ENCODE data around the gene RIMBP2.

RIMBP2 gene

GRCh38 chr12:130719263-130719859 is 3.3 kb upstream of the RIMBP2 start:
- Histone ChIP-seq H3K27ac (replicated peaks; ENCODE audit: low read length) (no peak overlapping the region), H4K8ac (ENCODE audit: low read depth, low read length) (no peak overlapping the region), H2AFZ (ENCODE audit: low read length) (no peak overlapping the region), H3K79me1 (ENCODE audit: low read depth, low read length) (no peaks in the 10 kb centered on the region), H3K9ac (ENCODE audit: low read depth, low read length, poor library complexity) (no peak overlapping the region), H2BK5ac (ENCODE audit: low read length) (no peak overlapping the region), H2BK15ac (ENCODE audit: low read length) (no peak overlapping the region), H3K14ac (ENCODE audit: low read length) (no peak overlapping the region), H4K91ac (ENCODE audit: low read depth, low read length, poor library complexity) (no peak overlapping the region), H2BK120ac (ENCODE audit: low read depth, low read length) (no peak overlapping the region), H3K4me3 (ENCODE audit: low read length in 2 of 2) (no peak overlapping the region), H3K4me1 (ENCODE audit: control insufficient read depth in 2 of 2, insufficient read depth in 1 of 2, low read depth in 1 of 2, low read length in 2 of 2) (peaks cover 6 to 8% of the 10 kb centered on the region in 2 donors), H3K27me3 (ENCODE audit: control insufficient read depth in 3 of 3, insufficient read depth in 3 of 3, low read depth in 1 of 3, low read length in 3 of 3) (peaks cover 0 to 29% (median 11%) of the 10 kb centered on the region in 3 experiments), H3K23ac (ENCODE audit: low read depth, low read length, poor library complexity) (no peak overlapping the region), H3K36me3 (replicated peaks in 1 of 2; ENCODE audit: control insufficient read depth in 2 of 2, insufficient read depth in 2 of 2, low read length in 2 of 2) (no peaks in the 10 kb centered on the region), H3K4me2 (ENCODE audit: insufficient read depth, low read length, poor library complexity, severe bottlenecking) (no peak overlapping the region), H3K9me3 (replicated peaks in 1 of 2; ENCODE audit: control insufficient read depth in 2 of 2, insufficient read depth in 1 of 2, low read depth in 1 of 2, low read length in 2 of 2) (peaks cover 0 to 5% of the 10 kb centered on the region in 2 donors), H3K4ac (ENCODE audit: low read length) (no peak overlapping the region), H2BK12ac (ENCODE audit: low read length) (no peak overlapping the region), H2AK5ac (ENCODE audit: low read depth, low read length) (no peak overlapping the region), H3K18ac (ENCODE audit: low read length) (no peak overlapping the region)
- no CpG with 5 or more reads among the region's 8 CpGs for WGBS, 2 donors (ENCODE audit: extremely low coverage in 2 of 2, insufficient read length in 2 of 2, insufficient replicate concordance in 1 of 2)
- no peak for DNase-seq (ENCODE audit: low spot score)

GRCh38 chr12:130717752-130718151 is 1.7 kb upstream of the RIMBP2 start:
- Histone ChIP-seq H3K79me1 (ENCODE audit: low read depth, low read length) (peaks cover 1% of the 10 kb centered on the region), H3K27me3 (ENCODE audit: control insufficient read depth in 3 of 3, insufficient read depth in 3 of 3, low read depth in 1 of 3, low read length in 3 of 3) (peaks cover 0 to 45% (median 23%) of the 10 kb centered on the region in 3 experiments)

GRCh38 chr12:130716969-130717366 is 869 bp upstream of the RIMBP2 start:
- Histone ChIP-seq H2BK5ac (ENCODE audit: low read length) (peak overlapping the region; percentile 26), H2AK5ac (ENCODE audit: low read depth, low read length) (no peak overlapping the region), H3K18ac (ENCODE audit: low read length) (peak overlapping the region; percentile 55), H3K27me3 (ENCODE audit: control insufficient read depth in 3 of 3, insufficient read depth in 3 of 3, low read depth in 1 of 3, low read length in 3 of 3) (peaks cover 0 to 52% (median 23%) of the 10 kb centered on the region in 3 experiments), H3K4me3 (ENCODE audit: low read length in 2 of 2) (no peak overlapping the region), H2BK15ac (ENCODE audit: low read length) (peak overlapping the region; percentile 12), H3K4me1 (ENCODE audit: control insufficient read depth in 2 of 2, insufficient read depth in 1 of 2, low read depth in 1 of 2, low read length in 2 of 2) (peaks cover 6 to 19% of the 10 kb centered on the region in 2 donors), H3K9me3 (replicated peaks in 1 of 2; ENCODE audit: control insufficient read depth in 2 of 2, insufficient read depth in 1 of 2, low read depth in 1 of 2, low read length in 2 of 2) (peaks cover 0 to 5% of the 10 kb centered on the region in 2 donors), H3K9ac (ENCODE audit: low read depth, low read length, poor library complexity) (no peak overlapping the region), H3K27ac (replicated peaks; ENCODE audit: low read length) (peak overlapping the region; percentile 43), H3K36me3 (replicated peaks in 1 of 2; ENCODE audit: control insufficient read depth in 2 of 2, insufficient read depth in 2 of 2, low read length in 2 of 2) (no peaks in the 10 kb centered on the region), H3K4ac (ENCODE audit: low read length) (no peak overlapping the region), H2BK12ac (ENCODE audit: low read length) (no peak overlapping the region), H3K14ac (ENCODE audit: low read length) (no peak overlapping the region), H2AFZ (ENCODE audit: low read length) (peak overlapping the region; percentile 82), H4K91ac (ENCODE audit: low read depth, low read length, poor library complexity) (no peak overlapping the region), H3K79me1 (ENCODE audit: low read depth, low read length) (peaks cover 1% of the 10 kb centered on the region), H3K4me2 (ENCODE audit: insufficient read depth, low read length, poor library complexity, severe bottlenecking) (peak overlapping the region; percentile 100), H2BK120ac (ENCODE audit: low read depth, low read length) (no peak overlapping the region), H3K23ac (ENCODE audit: low read depth, low read length, poor library complexity) (no peak overlapping the region), H4K8ac (ENCODE audit: low read depth, low read length) (no peak overlapping the region)
- no CpG with 5 or more reads among the region's 11 CpGs for WGBS, 2 donors (ENCODE audit: extremely low coverage in 2 of 2, insufficient read length in 2 of 2, insufficient replicate concordance in 1 of 2)
- DNase-seq (ENCODE audit: low spot score): no peak

More at GRCh38 chr12:130717752-130718151, 1.7 kb upstream of the RIMBP2 start:
- Histone ChIP-seq H2BK15ac (ENCODE audit: low read length) (no peak overlapping the region), H4K8ac (ENCODE audit: low read depth, low read length) (no peak overlapping the region), H2BK120ac (ENCODE audit: low read depth, low read length) (no peak overlapping the region), H3K27ac (replicated peaks; ENCODE audit: low read length) (no peak overlapping the region), H2AK5ac (ENCODE audit: low read depth, low read length) (no peak overlapping the region), H3K4me3 (ENCODE audit: low read length in 2 of 2) (no peak overlapping the region), H3K23ac (ENCODE audit: low read depth, low read length, poor library complexity) (no peak overlapping the region), H2BK5ac (ENCODE audit: low read length) (no peak overlapping the region), H3K4me1 (ENCODE audit: control insufficient read depth in 2 of 2, insufficient read depth in 1 of 2, low read depth in 1 of 2, low read length in 2 of 2) (peaks cover 6 to 19% of the 10 kb centered on the region in 2 donors), H3K14ac (ENCODE audit: low read length) (no peak overlapping the region), H3K9ac (ENCODE audit: low read depth, low read length, poor library complexity) (no peak overlapping the region), H3K9me3 (replicated peaks in 1 of 2; ENCODE audit: control insufficient read depth in 2 of 2, insufficient read depth in 1 of 2, low read depth in 1 of 2, low read length in 2 of 2) (peaks cover 0 to 5% of the 10 kb centered on the region in 2 donors), H2BK12ac (ENCODE audit: low read length) (no peak overlapping the region), H4K91ac (ENCODE audit: low read depth, low read length, poor library complexity) (no peak overlapping the region), H3K4me2 (ENCODE audit: insufficient read depth, low read length, poor library complexity, severe bottlenecking) (no peak overlapping the region), H3K18ac (ENCODE audit: low read length) (no peak overlapping the region), H3K4ac (ENCODE audit: low read length) (no peak overlapping the region), H2AFZ (ENCODE audit: low read length) (no peak overlapping the region), H3K36me3 (replicated peaks in 1 of 2; ENCODE audit: control insufficient read depth in 2 of 2, insufficient read depth in 2 of 2, low read length in 2 of 2) (no peaks in the 10 kb centered on the region)
- no peak for DNase-seq (ENCODE audit: low spot score)
- WGBS, 2 donors (ENCODE audit: extremely low coverage in 2 of 2, insufficient read length in 2 of 2, insufficient replicate concordance in 1 of 2): no CpG with 5 or more reads among the region's 5 CpGs

- H2AK5ac ChIP-seq (ENCODE audit: low read depth, low read length): peak overlapping the region; percentile 49
- no peak for DNase-seq (ENCODE audit: low spot score)
- H2BK5ac ChIP-seq (ENCODE audit: low read length): no peak overlapping the region
- H2BK12ac ChIP-seq (ENCODE audit: low read length): peak overlapping the region; percentile 79
- H3K36me3 ChIP-seq (replicated peaks in 1 of 2; ENCODE audit: control insufficient read depth in 2 of 2, insufficient read depth in 2 of 2, low read length in 2 of 2): no peaks in the 10 kb centered on the region
- H3K18ac ChIP-seq (ENCODE audit: low read length): peak overlapping the region; percentile 96
- H3K27ac ChIP-seq (replicated peaks; ENCODE audit: low read length): no peak overlapping the region
- H3K14ac ChIP-seq (ENCODE audit: low read length): no peak overlapping the region
- peaks cover 0 to 60% (median 23%) of the 10 kb centered on the region in 3 experiments for H3K27me3 ChIP-seq (ENCODE audit: control insufficient read depth in 3 of 3, insufficient read depth in 3 of 3, low read depth in 1 of 3, low read length in 3 of 3)
- H2AFZ ChIP-seq (ENCODE audit: low read length): peak overlapping the region; percentile 82
- H4K91ac ChIP-seq (ENCODE audit: low read depth, low read length, poor library complexity): no peak overlapping the region
- H2BK15ac ChIP-seq (ENCODE audit: low read length): peak overlapping the region; percentile 83
- H4K8ac ChIP-seq (ENCODE audit: low read depth, low read length): no peak overlapping the region
- H3K4me1 ChIP-seq (ENCODE audit: control insufficient read depth in 2 of 2, insufficient read depth in 1 of 2, low read depth in 1 of 2, low read length in 2 of 2): peaks cover 6 to 22% of the 10 kb centered on the region in 2 donors
- no peak overlapping the region for H3K4ac ChIP-seq (ENCODE audit: low read length)
- peak overlapping the region; percentile 73 for H3K9ac ChIP-seq (ENCODE audit: low read depth, low read length, poor library complexity)
- peak overlapping the region; percentile 100 for H3K4me2 ChIP-seq (ENCODE audit: insufficient read depth, low read length, poor library complexity, severe bottlenecking)
- peaks cover 1% of the 10 kb centered on the region for H3K79me1 ChIP-seq (ENCODE audit: low read depth, low read length)
- peaks cover 0 to 5% of the 10 kb centered on the region in 2 donors for H3K9me3 ChIP-seq (replicated peaks in 1 of 2; ENCODE audit: control insufficient read depth in 2 of 2, insufficient read depth in 1 of 2, low read depth in 1 of 2, low read length in 2 of 2)
- H3K23ac ChIP-seq (ENCODE audit: low read depth, low read length, poor library complexity): peak overlapping the region; percentile 34
- H2BK120ac ChIP-seq (ENCODE audit: low read depth, low read length): no peak overlapping the region
- H3K4me3 ChIP-seq (ENCODE audit: low read length in 2 of 2): peak overlapping the region; percentile 2 to 83
- WGBS, 2 donors (ENCODE audit: extremely low coverage in 2 of 2, insufficient read length in 2 of 2, insufficient replicate concordance in 1 of 2): no CpG with 5 or more reads among the region's 42 CpGs
These were observed 725 bp downstream of the RIMBP2 start for GRCh38 chr12:130715150-130715997.

Data from neuronal stem cell (in vitro differentiated cells).